GM03348 (cell line): ENCODE measurements around the gene E4F1.
"Not testable (repeated sequence)": the region's sequence is repeated elsewhere in the genome, so short reads cannot be mapped to it uniquely, and the experiment has no call there.

ENCODE experiments used
- DNase-seq: peaks from one replicate; pipeline ENCODE4 v3.0.0; 2012; ENCODE audit warnings: low spot score

The E4F1 gene

GRCh38 chr16:2190002-2190658, 33.3 kb upstream of the E4F1 start:
- DNase-seq, result no peak

GRCh38 chr16:2190659-2191445, 32.5 kb upstream of the E4F1 start:
- DNase-seq, result no peak

- no peak for DNase-seq
Measured at GRCh38 chr16:2191446-2191706, 32.0 kb upstream of the E4F1 start.

GRCh38 chr16:2194166-2194834, 29.1 kb upstream of the E4F1 start:
- no peak for DNase-seq

- DNase-seq, result peak; percentile 37
Measured at GRCh38 chr16:2194852-2195321, 28.5 kb upstream of the E4F1 start.

- no peak for DNase-seq
Measured at GRCh38 chr16:2195322-2196161, 27.8 kb upstream of the E4F1 start.

GRCh38 chr16:2196162-2196980, 27.0 kb upstream of the E4F1 start, which contains the start of gene CASKIN1:
TSS of gene CASKIN1 (minus strand) at chr16:2196605. CDS start at chr16:2196432, 173 bp downstream.
- peak; percentile 55 for DNase-seq

- DNase-seq, result no peak
Measured at GRCh38 chr16:2196981-2197511, 26.3 kb upstream of the E4F1 start.

GRCh38 chr16:2197765-2198164, 25.6 kb upstream of the E4F1 start:
- DNase-seq, result no peak

GRCh38 chr16:2198283-2198682, 25.1 kb upstream of the E4F1 start:
- DNase-seq, result no peak

- DNase-seq, result no peak
Measured at GRCh38 chr16:2199095-2199494, 24.3 kb upstream of the E4F1 start.

- DNase-seq, result no peak
Measured at GRCh38 chr16:2199621-2200139, 23.7 kb upstream of the E4F1 start.

GRCh38 chr16:2200313-2200712, 23.1 kb upstream of the E4F1 start:
- DNase-seq, result no peak

GRCh38 chr16:2203119-2203688, 20.2 kb upstream of the E4F1 start:
- not testable (repeated sequence) for DNase-seq

- DNase-seq, result no peak
Measured at GRCh38 chr16:2204416-2205103, 18.8 kb upstream of the E4F1 start.

GRCh38 chr16:2205104-2205966, 18.1 kb upstream of the E4F1 start, which contains the start of gene MLST8:
TSS of gene MLST8 (plus strand) at chr16:2205454. CDS start at chr16:2206086, 632 bp downstream.
- peak; percentile 100 for DNase-seq

- no peak for DNase-seq
Measured at GRCh38 chr16:2205967-2206313, 17.5 kb upstream of the E4F1 start.

- no peak for DNase-seq
Measured at GRCh38 chr16:2206420-2206779, 17.0 kb upstream of the E4F1 start.
